K562 (cell line): Measurements from ENCODE around the gene DTL. TPM values are rescaled to one million over a fixed set of nuclear protein-coding genes. Genes with fewer than 3 reads are reported as not detected.

Source experiments
- ATAC-seq: fragments of 200-7000 bp; cut with Tn5 transposase; 3 replicates; pipeline ENCODE4 v1.9.1; 2020; ENCODE audit warnings: moderate library complexity
- BruUV-seq: library from RNA; stranded (reverse); fragments of 400-500 nt; replicated peaks from 2 replicates; lab custom pipeline; 2021; lab: Mats Ljungman, UMichigan
- CTCF ChIA-PET: fragments of 300-600 bp; formaldehyde crosslinking; extraction: SDS; loops from one replicate; lab custom pipeline; 2021; ENCODE audit warnings: low intra/inter-chr PET ratio; lab: Yijun Ruan, JAX
- POLR2A ChIA-PET: fragments of 300-600, 350-650 bp; sonication (Branson Sonifier 250); formaldehyde crosslinking; extraction: SDS; loops from one replicate; lab custom pipeline; 2021; ENCODE audit warnings: antibody characterized with exemption, inconsistent platforms; lab: Yijun Ruan, JAX
- DNase-seq, 4 experiments: peaks; one replicate each; pipeline versions ENCODE4 v3.0.0 to v3.0.0-alpha.2; 2011 to 2018; ENCODE audit warnings: low spot score in 3 of 4, mixed read lengths in 3 of 4; ENCODE audit errors: extremely low read depth in 1 of 4
- FAIRE-seq: peaks from 2 replicates; lab custom pipeline; 2011; peaks lifted over from hg19 to GRCh38; lab: Jason Lieb, UNC
- H2AFZ ChIP-seq: 2 replicates; pipeline ENCODE4 v1.6.0; 2011; ENCODE audit warnings: low read depth, low read length, control low read depth, inconsistent platforms
- H3K27ac ChIP-seq: fragments of 200-600 bp; 3 replicates; pipeline ENCODE4 v1.8.0; 2011; ENCODE audit warnings: low read depth, mild to moderate bottlenecking, control low read depth, inconsistent platforms, low read length, moderate library complexity, mixed read lengths; ENCODE audit errors: extremely low read depth
- H3K27me3 ChIP-seq, 2 experiments: fragments of 300-600 bp in 1 of 2; 2 replicates in 1 of 2; 3 replicates in 1 of 2; pipeline versions ENCODE4 v1.6.0 to v1.8.0; 2011; ENCODE audit warnings: inconsistent platforms in 2 of 2, low read length in 2 of 2, mild to moderate bottlenecking in 1 of 2, mixed read lengths in 1 of 2, moderate library complexity in 1 of 2; ENCODE audit not compliant: control insufficient read depth in 2 of 2, insufficient read depth in 2 of 2
- H3K36me3 ChIP-seq: fragments of 300-600 bp; 3 replicates; pipeline ENCODE4 v1.8.0; 2011; ENCODE audit warnings: mild to moderate bottlenecking, low read length, inconsistent platforms; ENCODE audit not compliant: control insufficient read depth, insufficient read depth
- H3K4me1 ChIP-seq, 2 experiments: fragments of 200-600 bp in 1 of 2; replicated peaks in 1 of 2; 2 replicates in 1 of 2; 3 replicates in 1 of 2; pipeline versions ENCODE4 v1.5.1 to v1.8.0; 2011; ENCODE audit warnings: inconsistent platforms in 2 of 2, low read length in 2 of 2, mild to moderate bottlenecking in 1 of 2, mixed read lengths in 1 of 2, moderate library complexity in 1 of 2; ENCODE audit not compliant: control insufficient read depth in 2 of 2, insufficient read depth in 2 of 2
- H3K4me2 ChIP-seq: 2 replicates; pipeline ENCODE4 v1.6.1; 2011; ENCODE audit warnings: low read length, control low read depth, inconsistent platforms, mixed read lengths; ENCODE audit not compliant: insufficient read depth
- H3K4me3 ChIP-seq: fragments of 200-600 bp; sonication (generic), shearing (Covaris generic); 2 replicates; pipeline ENCODE4 v1.5.1; 2016; ENCODE audit warnings: control low read depth, inconsistent platforms
- H3K79me2 ChIP-seq: fragments of 200-600 bp; 3 replicates; pipeline ENCODE4 v1.8.0; 2011; ENCODE audit warnings: low read length, inconsistent platforms; ENCODE audit not compliant: control insufficient read depth, insufficient read depth
- H3K9ac ChIP-seq, 2 experiments: 2 replicates each; pipeline versions ENCODE4 v1.6.0 to v1.6.1; 2011; ENCODE audit warnings: low read depth in 2 of 2, low read length in 2 of 2, control low read depth in 1 of 2, inconsistent platforms in 1 of 2, mild to moderate bottlenecking in 1 of 2, mixed read lengths in 1 of 2; ENCODE audit not compliant: insufficient read depth in 1 of 2
- H3K9me1 ChIP-seq: one replicate; pipeline ENCODE4 v1.6.0; 2011; ENCODE audit warnings: inconsistent platforms, mild to moderate bottlenecking, low read length, moderate library complexity; ENCODE audit not compliant: control insufficient read depth, insufficient read depth
- H3K9me3 ChIP-seq: replicated peaks from 2 replicates; pipeline ENCODE4 v1.5.1; 2011; ENCODE audit warnings: low read depth, low read length, inconsistent platforms; ENCODE audit not compliant: control insufficient read depth, insufficient read depth
- H4K20me1 ChIP-seq: replicated peaks from 2 replicates; pipeline ENCODE4 v1.6.1; 2011; ENCODE audit warnings: low read length, inconsistent platforms, mixed read lengths; ENCODE audit not compliant: control insufficient read depth, insufficient read depth
- ASH1L ChIP-seq: fragments of 450-650 bp; IDR thresholded peaks from 2 replicates; pipeline ENCODE4 v1.6.1; 2018; ENCODE audit warnings: borderline replicate concordance, mild to moderate bottlenecking, low read depth; ENCODE audit not compliant: partially characterized antibody
- HMGN3 ChIP-seq: IDR thresholded peaks from 2 replicates; pipeline ENCODE4 v1.6.1; 2011; ENCODE audit warnings: borderline replicate concordance, low read depth, mild to moderate bottlenecking, mixed read lengths, low read length; ENCODE audit not compliant: insufficient read length; ENCODE audit errors: extremely low read depth
- HNRNPLL ChIP-seq: fragments of 200-400 bp; formaldehyde crosslinking; IDR thresholded peaks from 2 replicates; pipeline ENCODE4 v1.6.1; 2017; ENCODE audit warnings: low read length, low read depth, mild to moderate bottlenecking; ENCODE audit not compliant: poor library complexity, severe bottlenecking
- NKRF ChIP-seq: fragments of 450-650 bp; IDR thresholded peaks from 2 replicates; pipeline ENCODE4 v1.6.1; 2016; ENCODE audit warnings: borderline replicate concordance
- RBM22 ChIP-seq: fragments of 200-400 bp; formaldehyde crosslinking; IDR thresholded peaks from 2 replicates; pipeline ENCODE4 v1.6.1; 2018; ENCODE audit warnings: low read length, low read depth; ENCODE audit not compliant: poor library complexity, severe bottlenecking
- TRIM24 ChIP-seq, 2 experiments: fragments of 450-650 bp; IDR thresholded peaks; 2 replicates each; pipeline ENCODE4 v1.6.1; 2016
- TRIM28 ChIP-seq: fragments of 450-650 bp; IDR thresholded peaks from 2 replicates; pipeline ENCODE4 v1.6.1; 2017
- ZZZ3 ChIP-seq: fragments of 450-650 bp; IDR thresholded peaks from 2 replicates; pipeline ENCODE4 v1.6.1; 2016; ENCODE audit warnings: antibody characterized with exemption, mild to moderate bottlenecking, moderate library complexity
- WGBS: fragments of 100-300 bp; shearing (Covaris generic); methylation state at CpG from one replicate; pipeline ENCODE4 v1.1.6; 2016; ENCODE audit warnings: low coverage, mixed read lengths; ENCODE audit not compliant: insufficient coverage; ENCODE audit errors: missing lambda C conversion rate; 5-methylcytosine and 5-hydroxymethylcytosine counted together
- in situ Hi-C: fragments of 300-500 bp; cut with MboI; formaldehyde crosslinking; loops from 4 replicates; pipeline ENCODE4 v1.15.0; 2018; ENCODE audit warnings: inconsistent platforms, mixed read lengths
- intact Hi-C: fragments of 100-400 bp; cut with micrococcal nuclease; formaldehyde crosslinking; loops from 2 replicates; pipeline ENCODE4 v1.14.2; 2022
- polyA plus RNA-seq, 8 experiments: library from polyadenylated mRNA; depleted of rRNA in 4 of 8; stranded (reverse) in 5 of 8; unstranded in 3 of 8; fragments of >200 nt; fragmentation: Nextera tagmentation in 2 of 8; fragmentation: Illumina TruSeq in 1 of 8; extraction: Ambion mirVana in 2 of 8; extraction: Trizol in 1 of 8; gene quantifications; 2 replicates each; pipeline versions ENCODE4 v1.2.1 to v1.2.3, GENCODE V29; 2011 to 2014; ENCODE audit warnings: inconsistent platforms in 1 of 8, missing spikeins in 1 of 8
- total RNA-seq, 7 experiments: library from RNA; depleted of rRNA in 6 of 7; stranded (reverse); fragments of >200 nt in 6 of 7; fragmentation: Illumina TruSeq in 2 of 7; extraction: Trizol in 2 of 7; gene quantifications; 2 replicates each; pipeline versions ENCODE4 v1.2.1 to v1.2.3, GENCODE V29; 2011 to 2021; ENCODE audit warnings: low replicate concordance in 1 of 7
- TF ChIP-seq, protein P1 (sequence below): fragments of 450-650 bp; IDR thresholded peaks from 2 replicates; pipeline ENCODE4 v1.6.1; 2018; ENCODE audit warnings: mild to moderate bottlenecking, low read depth; ENCODE audit not compliant: partially characterized antibody

The DTL gene
- total and polyA plus RNA-seq, 9 of the 15 experiments (the other 6 are each of a cell fraction or from before 2014, with no cell fraction given) = 38.3 to 81.0 (median 63.2) TPM

DNA sequence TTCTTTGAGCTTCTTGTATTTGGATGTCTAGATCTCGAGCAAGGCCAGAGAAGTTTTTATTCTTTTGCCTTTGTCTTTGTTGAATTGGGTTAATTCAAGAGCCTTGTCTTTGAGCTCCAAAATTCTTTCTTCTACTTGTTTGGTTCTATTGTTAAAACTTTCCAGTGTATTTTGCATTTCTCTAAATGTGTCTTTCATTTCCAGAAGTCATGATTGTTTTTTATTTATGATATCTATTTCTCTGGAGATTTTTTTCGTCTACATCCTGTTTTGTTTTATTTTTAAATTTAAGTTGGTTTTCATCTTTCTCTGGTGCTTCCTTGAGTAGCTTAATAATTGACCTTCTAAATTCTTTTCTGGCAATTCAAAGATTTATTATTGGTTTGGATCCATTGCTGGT is 61.8 kb downstream of the DTL start:
- Histone ChIP-seq H3K79me2 (peaks cover 56% of the 10 kb centered on the region), H3K27ac (no peak overlapping the region)
- FAIRE-seq = no peak

More for the DNA sequence above, 61.8 kb downstream of the DTL start:
- ChIA-PET POLR2A (interaction anchor here (0.6 to 1.7 kb wide), 6 partner anchors 9 to 29 kb away, joined by 3 to 7 read pairs (median 4); no protein-coding TSS in a partner anchor), CTCF (no interaction called here)
- Histone ChIP-seq H3K27me3 (no peaks in the 10 kb centered on the region), H3K4me2 (no peak overlapping the region), H3K36me3 (peaks cover 89% of the 10 kb centered on the region), H2AFZ (no peak overlapping the region), H3K4me1 (peaks cover 0 to 8% of the 10 kb centered on the region in 2 experiments; a peak in 2 of 5 replicates), H3K9me1 (no peaks in the 10 kb centered on the region), H3K9me3 (no peaks in the 10 kb centered on the region; the same call in 1 of the 2 replicates), H3K4me3 (no peak overlapping the region), H4K20me1 (no peaks in the 10 kb centered on the region), H3K9ac (no peak overlapping the region)
- ATAC-seq (no peak), DNase-seq (no peak)
- in situ Hi-C loops = loop anchor here (10.0 kb wide), 1 partner anchor 677 kb away; no protein-coding TSS in a partner anchor
- no TSS peak for BruUV-seq
- intact Hi-C loops = no loop called here
- WGBS = 83% methylated on average over 2 of the region's 2 CpGs
- TF ChIP-seq ZZZ3 = 0 out of 2 replicates have a peak, but pooled peaks have one; percentile 22
- TF ChIP-seq HMGN3 = no peak
- TF ChIP-seq RBM22 = no peak
- peak in 1 of 2 experiments; percentile 17; a peak in 1 of 4 replicates for TF ChIP-seq TRIM24 (IDR thresholded peaks at IDR 0.05)
- TF ChIP-seq ASH1L = no peak
- TF ChIP-seq HNRNPLL = no peak
- TF ChIP-seq NKRF = no peak
- TF ChIP-seq, protein P1, sequence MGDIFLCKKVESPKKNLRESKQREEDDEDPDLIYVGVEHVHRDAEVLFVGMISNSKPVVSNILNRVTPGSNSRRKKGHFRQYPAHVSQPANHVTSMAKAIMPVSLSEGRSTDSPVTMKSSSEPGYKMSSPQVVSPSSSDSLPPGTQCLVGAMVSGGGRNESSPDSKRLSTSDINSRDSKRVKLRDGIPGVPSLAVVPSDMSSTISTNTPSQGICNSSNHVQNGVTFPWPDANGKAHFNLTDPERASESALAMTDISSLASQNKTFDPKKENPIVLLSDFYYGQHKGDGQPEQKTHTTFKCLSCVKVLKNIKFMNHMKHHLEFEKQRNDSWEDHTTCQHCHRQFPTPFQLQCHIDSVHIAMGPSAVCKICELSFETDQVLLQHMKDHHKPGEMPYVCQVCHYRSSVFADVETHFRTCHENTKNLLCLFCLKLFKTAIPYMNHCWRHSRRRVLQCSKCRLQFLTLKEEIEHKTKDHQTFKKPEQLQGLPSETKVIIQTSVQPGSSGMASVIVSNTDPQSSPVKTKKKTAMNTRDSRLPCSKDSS = peak; percentile 54
- TF ChIP-seq TRIM28 = peak; percentile 81
